Common myeloid progenitor, CD34-positive (primary cell): Measurements from ENCODE around the gene PAX5.

Experiments used
- CTCF ChIA-PET: fragments of 350-600 bp; sonication (Branson Sonifier 250); formaldehyde crosslinking; loops from one replicate; lab custom pipeline; 2021; ENCODE audit warnings: antibody characterized with exemption; lab: Charles Lee
- POLR2A ChIA-PET: fragments of 350-600 bp; sonication (Branson Sonifier 250); formaldehyde crosslinking; loops from one replicate; lab custom pipeline; 2021; ENCODE audit warnings: antibody characterized with exemption; lab: Charles Lee
- DNase-seq, 3 donors: peaks; one replicate each; pipeline versions ENCODE4 v3.0.0 to v3.0.0-alpha.2; 2013
- H3K27ac ChIP-seq, 2 experiments: 1 replicate in 1 of 2; 2 replicates in 1 of 2; pipeline ENCODE4 v1.7.0; 2013; ENCODE audit warnings: inconsistent platforms in 2 of 2, low read length in 2 of 2, mild to moderate bottlenecking in 2 of 2, low read depth in 1 of 2, moderate library complexity in 1 of 2; ENCODE audit not compliant: severe bottlenecking in 2 of 2, insufficient read depth in 1 of 2, poor library complexity in 1 of 2
- H3K27me3 ChIP-seq, 5 experiments: replicated peaks in 2 of 5; 1 replicate in 3 of 5; 2 replicates in 2 of 5; pipeline versions ENCODE4 v1.6.1 to v1.7.0; 2013; ENCODE audit warnings: low read length in 4 of 5, mild to moderate bottlenecking in 2 of 5, moderate library complexity in 2 of 5, inconsistent platforms in 1 of 5; ENCODE audit not compliant: insufficient read depth in 5 of 5, control insufficient read depth in 4 of 5
- H3K36me3 ChIP-seq, 4 experiments: 1 replicate in 2 of 4; 2 replicates in 2 of 4; pipeline versions ENCODE4 v1.6.1 to v1.7.0; 2013; ENCODE audit warnings: low read length in 3 of 4, control low read depth in 1 of 4, mild to moderate bottlenecking in 1 of 4; ENCODE audit not compliant: control insufficient read depth in 4 of 4, insufficient read depth in 4 of 4
- H3K4me1 ChIP-seq, 4 experiments: 1 replicate in 3 of 4; 2 replicates in 1 of 4; pipeline versions ENCODE4 v1.6.1 to v1.7.1; 2013; ENCODE audit warnings: low read length in 3 of 4, mild to moderate bottlenecking in 3 of 4, control low read depth in 1 of 4, inconsistent platforms in 1 of 4, moderate library complexity in 1 of 4; ENCODE audit not compliant: control insufficient read depth in 4 of 4, insufficient read depth in 4 of 4; ENCODE audit errors: control extremely low read depth in 1 of 4
- H3K4me3 ChIP-seq, 7 experiments: 1 replicate in 4 of 7; 2 replicates in 3 of 7; pipeline versions ENCODE4 v1.5.1 to v1.7.0; 2013; ENCODE audit warnings: mild to moderate bottlenecking in 7 of 7, low read length in 6 of 7, moderate library complexity in 6 of 7, inconsistent platforms in 2 of 7, low read depth in 2 of 7, control low read depth in 1 of 7; ENCODE audit not compliant: insufficient read depth in 4 of 7, control insufficient read depth in 1 of 7; ENCODE audit errors: extremely low read depth in 1 of 7
- H3K9me3 ChIP-seq, 5 experiments: 1 replicate in 4 of 5; 2 replicates in 1 of 5; pipeline versions ENCODE4 v1.6.1 to v1.7.1; 2013; ENCODE audit warnings: low read length in 4 of 5, mild to moderate bottlenecking in 2 of 5, inconsistent platforms in 1 of 5, low read depth in 1 of 5, moderate library complexity in 1 of 5; ENCODE audit not compliant: control insufficient read depth in 4 of 5, insufficient read depth in 2 of 5; ENCODE audit errors: control extremely low read depth in 1 of 5
- WGBS: methylation state at CpG from one replicate; pipeline ENCODE4 v1.1.5; 2013; ENCODE audit not compliant: insufficient coverage; 5-methylcytosine and 5-hydroxymethylcytosine counted together

The PAX5 gene

DNA sequence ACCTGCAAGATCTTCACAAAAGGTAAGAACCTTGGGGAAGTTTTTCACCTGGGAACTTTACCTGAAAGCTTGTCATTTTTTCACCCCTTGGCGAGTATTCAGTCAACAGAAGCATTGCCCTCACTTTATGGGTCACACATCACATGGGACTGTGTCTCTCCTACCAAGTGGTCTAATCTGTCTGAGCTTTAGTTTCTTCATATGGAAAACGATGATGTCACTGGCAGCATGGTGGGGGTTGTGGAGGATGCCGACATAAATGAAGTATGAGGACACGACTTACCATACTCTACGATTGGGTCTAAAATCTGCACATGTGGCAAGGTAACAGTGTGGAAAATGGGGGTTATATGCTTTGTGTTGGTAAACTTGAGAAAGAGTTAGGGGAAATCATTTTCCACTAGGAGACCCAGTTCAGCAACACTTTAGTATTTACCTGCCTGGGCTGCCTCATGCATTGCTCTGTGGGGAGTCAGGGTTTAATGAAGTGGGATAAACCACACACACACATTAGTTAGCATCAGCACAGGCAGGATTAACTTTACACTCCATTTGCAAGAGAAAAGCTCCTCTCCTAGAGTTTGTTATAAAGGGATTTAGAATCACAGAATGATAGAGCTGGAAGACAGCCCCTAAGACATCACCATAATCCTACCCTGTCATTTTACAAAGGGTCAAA is 19.8 kb upstream of the PAX5 start:
- Histone ChIP-seq H3K4me3 (no peak overlapping the region), H3K36me3 (no peaks in the 10 kb centered on the region), H3K27ac (no peak overlapping the region), H3K27me3 (peaks cover 0 to 70% (median 30%) of the 10 kb centered on the region in 5 experiments), H3K9me3 (no peaks in the 10 kb centered on the region), H3K4me1 (no peaks in the 10 kb centered on the region)
- DNase-seq: no peak
- ChIA-PET CTCF (no interaction called here), POLR2A (interaction anchor here (1.0 kb wide), 1 partner anchor 16 kb away, joined by 3 read pairs; no protein-coding TSS in a partner anchor)
- WGBS: 58% methylated on average over 4 of the region's 5 CpGs

DNA sequence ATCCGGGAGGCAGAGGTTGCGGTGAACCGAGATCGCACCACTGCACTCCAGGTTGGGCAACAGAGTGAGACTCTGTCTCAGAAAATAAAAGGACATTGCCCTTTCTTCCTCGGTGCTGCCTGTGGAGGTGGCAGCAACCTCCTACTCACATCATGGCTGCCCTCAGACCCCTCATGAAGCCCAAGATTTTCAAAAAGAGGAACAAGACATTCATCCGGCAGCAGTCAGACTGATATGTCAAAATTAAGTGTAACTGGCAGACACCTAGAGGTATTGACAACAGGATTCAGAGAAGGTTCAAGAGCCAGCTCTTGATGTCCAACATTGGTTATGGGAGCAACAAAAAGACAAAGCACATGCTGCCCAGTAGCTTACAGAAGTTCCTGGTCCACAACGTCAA is 12.6 kb upstream of the PAX5 start:
- peak in 2 of 3 donors; percentile 48 to 55 for DNase-seq
- no peak overlapping the region for H3K4me3 ChIP-seq
- 59% methylated on average over 7 of the region's 7 CpGs for WGBS
- peaks cover 0 to 64% (median 12%) of the 10 kb centered on the region in 5 experiments for H3K27me3 ChIP-seq
- peaks cover 0 to 6% (median 3%) of the 10 kb centered on the region in 4 experiments for H3K4me1 ChIP-seq
- no peak overlapping the region for H3K27ac ChIP-seq
- POLR2A ChIA-PET: no interaction called here
- CTCF ChIA-PET: no interaction called here
- no peaks in the 10 kb centered on the region for H3K9me3 ChIP-seq
- no peaks in the 10 kb centered on the region for H3K36me3 ChIP-seq

DNA sequence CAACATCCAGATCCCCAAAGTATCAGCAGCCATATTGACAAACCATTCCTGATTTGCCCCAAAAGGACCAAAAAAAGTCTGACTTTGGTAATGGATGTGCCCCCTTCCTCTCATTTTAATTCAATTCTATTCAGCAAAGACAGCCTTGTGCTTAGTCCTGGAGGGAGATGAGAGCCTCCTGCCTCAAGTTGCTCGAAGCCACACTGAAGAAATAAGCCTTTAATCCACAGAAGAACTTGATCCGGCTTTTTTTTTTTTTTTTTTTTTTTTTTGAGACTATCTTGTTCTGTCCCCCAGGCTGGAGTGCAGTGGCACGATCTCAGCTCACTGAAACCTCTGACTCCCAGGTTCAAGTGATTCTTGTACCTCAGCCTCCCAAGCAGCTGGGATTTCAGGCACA is 8.4 kb upstream of the PAX5 start:
- H3K36me3 ChIP-seq: no peaks in the 10 kb centered on the region
- H3K27ac ChIP-seq: no peak overlapping the region
- peaks cover 9 to 80% (median 20%) of the 10 kb centered on the region in 5 experiments for H3K27me3 ChIP-seq
- no peaks in the 10 kb centered on the region for H3K9me3 ChIP-seq
- peaks cover 4 to 15% (median 11%) of the 10 kb centered on the region in 4 experiments for H3K4me1 ChIP-seq
- no peak overlapping the region for H3K4me3 ChIP-seq
- ChIA-PET POLR2A (no interaction called here), CTCF (interaction anchor here (1.2 kb wide), 1 partner anchor 46 kb away, joined by 4 read pairs; no protein-coding TSS in a partner anchor)
- WGBS: 100% methylated on average over 2 of the region's 3 CpGs
- no peak for DNase-seq

DNA sequence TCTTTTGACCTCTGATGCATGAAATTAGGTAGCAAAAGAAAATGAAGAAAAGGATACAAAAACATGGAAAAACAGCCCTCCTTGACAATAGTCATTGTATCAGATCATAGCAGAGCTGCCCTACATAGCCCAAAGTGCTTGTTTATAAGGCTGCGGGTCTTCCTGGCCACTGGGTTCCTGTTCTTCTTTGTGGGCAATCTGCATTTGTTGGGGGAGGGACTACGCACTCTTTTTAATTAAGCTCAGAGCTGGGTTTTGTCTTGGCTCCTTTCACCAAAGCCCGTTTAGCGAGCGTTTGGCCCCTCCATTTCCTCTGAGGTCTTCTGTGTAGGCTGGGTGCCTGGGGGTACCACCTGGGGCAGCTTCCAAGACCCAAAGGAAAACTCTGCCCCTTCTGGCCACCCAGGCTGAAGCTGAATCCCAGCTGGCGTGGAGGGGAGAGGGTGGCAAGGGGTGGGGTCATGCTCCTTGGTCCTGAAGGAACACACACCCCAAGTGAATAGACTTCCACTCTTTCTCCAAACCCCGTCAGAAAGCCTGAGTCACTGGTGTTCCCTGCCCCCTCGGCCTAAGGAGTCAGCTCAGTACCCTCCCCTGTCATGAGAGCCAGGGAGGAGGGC is 6.5 kb upstream of the PAX5 start:
- Histone ChIP-seq H3K4me3 (no peak overlapping the region), H3K9me3 (no peaks in the 10 kb centered on the region), H3K27ac (no peak overlapping the region), H3K27me3 (peaks cover 21 to 89% (median 33%) of the 10 kb centered on the region in 5 experiments), H3K36me3 (no peaks in the 10 kb centered on the region), H3K4me1 (peaks cover 4 to 27% (median 25%) of the 10 kb centered on the region in 4 experiments)
- POLR2A ChIA-PET: no interaction called here
- 86% methylated on average over 6 of the region's 8 CpGs for WGBS
- no peak for DNase-seq
- CTCF ChIA-PET: no interaction called here

DNA sequence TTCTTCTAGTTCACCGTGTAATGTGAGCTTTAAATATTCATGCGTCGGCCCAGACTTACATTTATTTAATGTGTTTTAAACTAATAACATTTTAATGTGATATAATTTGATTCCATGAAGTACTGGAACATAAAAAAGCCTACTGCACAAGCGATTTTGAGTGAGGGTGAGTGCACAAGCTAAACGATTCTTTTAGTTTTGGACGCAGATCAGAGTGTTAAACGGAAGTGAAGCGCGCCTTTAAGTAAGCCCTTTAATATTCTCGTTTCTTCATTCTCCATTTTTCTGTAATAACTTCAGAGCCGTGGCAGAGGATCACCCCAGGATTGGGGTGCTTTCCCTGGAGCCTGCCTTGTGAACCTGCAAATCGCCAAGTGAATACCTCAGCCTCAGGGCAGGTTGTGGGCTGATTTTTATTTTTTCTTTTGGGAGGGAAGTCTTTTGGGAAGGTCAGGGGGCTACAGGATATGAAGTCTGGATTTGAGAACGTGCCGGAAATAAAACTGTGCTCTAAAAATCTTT is 4.9 kb upstream of the PAX5 start:
- ChIA-PET POLR2A (no interaction called here), CTCF (no interaction called here)
- no peaks in the 10 kb centered on the region for H3K36me3 ChIP-seq
- no peak overlapping the region for H3K4me3 ChIP-seq
- H3K27me3 ChIP-seq: peaks cover 23 to 97% (median 37%) of the 10 kb centered on the region in 5 experiments
- WGBS: 29% methylated on average over 10 of the region's 14 CpGs
- H3K4me1 ChIP-seq: peaks cover 4 to 43% (median 38%) of the 10 kb centered on the region in 4 experiments
- no peak overlapping the region for H3K27ac ChIP-seq
- no peak for DNase-seq
- H3K9me3 ChIP-seq: no peaks in the 10 kb centered on the region

DNA sequence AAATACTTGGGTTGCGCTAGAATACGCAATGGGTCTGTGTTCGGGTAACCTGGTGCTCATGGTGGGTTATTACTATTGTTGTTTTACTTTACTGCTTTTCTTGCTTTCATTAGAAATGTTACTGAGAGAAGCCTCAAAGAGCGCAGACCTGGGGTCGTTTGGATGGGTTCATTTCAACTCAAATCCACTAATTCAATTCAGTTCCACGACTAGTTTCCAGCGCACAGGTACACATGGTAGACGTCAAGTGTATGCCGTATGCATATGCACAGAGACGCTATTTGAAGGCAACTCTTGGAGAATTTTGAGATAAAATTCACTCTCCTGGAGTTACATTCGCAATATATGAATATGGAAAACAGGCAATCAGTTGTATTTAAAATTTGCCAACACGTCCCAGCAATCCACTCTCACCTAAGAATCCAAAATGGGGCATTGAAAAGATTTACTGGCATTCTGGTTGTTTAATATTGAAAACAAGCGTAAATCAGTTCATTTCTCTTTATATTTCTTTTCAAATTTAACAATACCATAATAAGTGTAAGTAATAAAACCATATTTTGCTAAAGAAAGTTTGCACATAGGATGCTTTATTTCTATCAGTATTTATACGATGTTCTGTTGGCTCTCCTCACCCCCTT is 4.4 kb upstream of the PAX5 start:
- 16% methylated on average over 7 of the region's 14 CpGs for WGBS
- Histone ChIP-seq H3K36me3 (no peaks in the 10 kb centered on the region), H3K4me3 (peak overlapping the region in 2 of 7 experiments; percentile 23 to 67), H3K27me3 (peaks cover 23 to 98% (median 41%) of the 10 kb centered on the region in 5 experiments), H3K9me3 (no peaks in the 10 kb centered on the region), H3K4me1 (peaks cover 4 to 47% (median 43%) of the 10 kb centered on the region in 4 experiments), H3K27ac (no peak overlapping the region)
- CTCF ChIA-PET: interaction anchor here (1.0 kb wide), 1 partner anchor 316 kb away, joined by 3 read pairs; no protein-coding TSS in a partner anchor
- no peak for DNase-seq
- POLR2A ChIA-PET: interaction anchor here (1.2 kb wide), 1 partner anchor 15 kb away, joined by 3 read pairs; no protein-coding TSS in a partner anchor
